GM18499 (cell line): ENCODE results near the gene ASTN2.

Experiments used
- ATAC-seq: cut with Tn5 transposase; IDR thresholded peaks from one replicate; pipeline ENCODE4 v1.9.1; 2021; ENCODE audit warnings: moderate number of reproducible peaks; ENCODE audit not compliant: insufficient read depth, unreplicated experiment

ASTN2 gene

DNA sequence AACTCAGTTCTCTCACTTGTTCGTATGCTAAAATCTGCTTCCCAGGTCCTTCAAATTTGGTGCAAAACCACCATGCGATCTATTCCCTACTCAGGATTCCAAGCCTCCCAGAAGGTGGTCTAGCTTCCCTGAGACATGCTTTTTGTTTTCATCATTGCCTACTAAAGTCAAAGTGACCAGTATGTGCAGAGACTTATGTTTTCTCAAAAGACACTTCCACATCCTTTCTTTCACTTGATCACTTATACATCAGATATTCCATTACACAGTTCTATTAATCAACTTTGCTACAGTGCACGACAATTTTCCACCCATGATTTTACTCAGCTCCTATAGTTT lies 1019.2 kb downstream of the ASTN2 start:
- ATAC-seq, result no peak

GRCh38 chr9:116394894-116395698 lies 1019.8 kb downstream of the ASTN2 start:
- ATAC-seq, result no peak

- no peak for ATAC-seq
Observed at GRCh38 chr9:116394070-116394469, 1020.8 kb downstream of the ASTN2 start.

DNA sequence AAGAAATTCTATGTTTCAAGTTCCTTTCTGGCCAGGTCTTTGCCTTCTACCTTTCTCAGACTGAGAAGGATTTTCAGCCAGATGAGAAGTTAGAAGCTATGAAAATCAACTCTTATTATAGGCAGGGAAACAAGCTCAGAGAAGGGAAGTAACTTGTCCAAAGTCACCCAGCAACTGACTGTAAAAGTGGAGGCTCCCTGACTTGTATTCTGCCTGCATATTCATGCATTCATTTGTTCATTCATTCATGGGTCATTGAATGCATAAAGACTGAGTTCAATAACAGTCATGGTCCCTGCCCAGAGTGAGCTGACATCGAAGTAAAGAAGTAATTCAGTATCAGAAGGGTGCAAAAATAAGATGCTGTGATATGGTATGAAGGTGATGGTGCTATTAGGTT lies 1021.7 kb downstream of the ASTN2 start:
- ATAC-seq, result no peak

DNA sequence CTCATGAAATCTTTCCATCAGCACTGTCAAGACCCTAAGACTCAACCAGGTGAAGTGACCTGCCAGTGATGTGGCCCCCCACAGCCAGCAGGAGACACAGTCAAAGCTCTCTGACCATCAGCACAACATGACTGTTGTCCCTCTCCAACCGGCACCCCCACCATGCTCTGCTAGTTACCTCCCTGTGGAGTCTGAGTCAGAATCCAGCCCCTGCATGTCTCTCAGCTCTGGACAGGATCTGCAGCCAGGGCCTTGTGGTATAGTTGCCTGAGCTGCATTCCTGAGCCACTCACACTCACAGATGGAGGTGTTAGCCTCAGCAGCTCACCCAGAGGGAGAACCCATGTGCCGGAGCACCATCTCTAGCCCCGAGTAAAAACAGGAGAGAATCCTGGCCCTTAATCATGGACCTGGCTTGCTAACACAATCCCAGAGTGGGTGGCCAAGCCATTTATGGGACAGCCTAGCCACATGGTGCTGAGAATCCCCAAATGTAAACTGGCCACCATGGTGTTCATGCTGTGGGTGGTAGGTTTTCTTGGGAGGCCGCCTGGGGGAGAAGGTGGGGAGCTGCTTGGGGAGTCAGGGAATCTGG lies 1023.5 kb downstream of the ASTN2 start:
- no peak for ATAC-seq

GRCh38 chr9:116390303-116391228 lies 1024.3 kb downstream of the ASTN2 start:
- peak; percentile 58 for ATAC-seq

- ATAC-seq, result no peak
Observed at GRCh38 chr9:116389541-116390302, 1025.1 kb downstream of the ASTN2 start.

DNA sequence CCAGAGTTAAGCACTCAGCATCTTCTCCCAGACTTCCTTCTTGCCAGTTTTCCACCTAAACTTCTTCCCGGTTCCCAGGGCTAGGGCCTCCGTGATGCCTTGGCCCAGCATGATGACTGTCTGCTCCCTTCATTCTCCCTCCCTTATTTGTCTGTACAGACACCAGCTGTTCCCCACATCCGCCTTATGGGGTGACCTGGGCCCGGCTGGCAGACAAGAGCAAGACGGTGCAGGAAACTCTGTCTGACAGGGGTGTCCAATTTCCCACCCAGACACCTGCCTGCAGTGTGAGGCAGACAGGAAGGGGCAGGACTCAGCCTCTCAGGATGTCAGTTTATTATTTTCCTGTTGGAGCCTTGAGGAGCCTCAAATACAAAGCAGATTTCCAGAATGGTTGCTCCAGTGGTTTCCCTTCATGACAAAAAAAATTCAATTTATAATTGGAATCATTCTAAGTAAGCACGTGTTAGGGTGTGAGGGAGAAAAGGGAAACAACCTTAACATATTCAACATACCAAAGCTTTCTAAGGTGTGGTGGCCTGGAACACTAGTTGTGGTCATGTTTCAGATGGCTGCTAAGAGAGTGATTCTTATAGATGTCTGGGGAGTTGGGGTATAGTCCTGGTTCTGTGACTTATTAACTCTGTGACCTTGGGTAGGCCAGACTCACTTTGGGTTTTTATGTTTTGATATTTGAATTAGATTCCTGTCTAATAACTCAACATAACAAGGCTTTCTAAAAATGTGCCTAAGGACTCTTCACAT lies 1026.7 kb downstream of the ASTN2 start:
- no peak for ATAC-seq

DNA sequence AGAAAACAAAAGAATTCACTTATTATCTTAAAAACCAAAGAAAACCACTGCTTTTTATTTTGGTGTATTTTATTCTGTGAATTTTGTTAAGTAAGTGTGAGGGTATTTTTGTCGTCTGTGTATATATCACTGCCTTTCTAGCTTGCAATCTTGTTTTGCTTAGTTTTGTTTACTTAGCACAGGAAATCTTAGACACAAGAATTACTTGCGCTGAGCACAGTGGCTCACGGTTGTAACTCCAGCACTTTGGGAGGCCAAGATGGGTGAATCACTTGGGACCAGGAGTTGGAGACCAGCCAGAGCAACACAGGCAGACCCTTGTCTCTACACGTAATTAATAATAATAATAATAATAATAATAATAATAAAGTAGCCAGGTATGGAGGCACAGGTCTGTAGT lies 1030.9 kb downstream of the ASTN2 start:
- ATAC-seq, result no peak

DNA sequence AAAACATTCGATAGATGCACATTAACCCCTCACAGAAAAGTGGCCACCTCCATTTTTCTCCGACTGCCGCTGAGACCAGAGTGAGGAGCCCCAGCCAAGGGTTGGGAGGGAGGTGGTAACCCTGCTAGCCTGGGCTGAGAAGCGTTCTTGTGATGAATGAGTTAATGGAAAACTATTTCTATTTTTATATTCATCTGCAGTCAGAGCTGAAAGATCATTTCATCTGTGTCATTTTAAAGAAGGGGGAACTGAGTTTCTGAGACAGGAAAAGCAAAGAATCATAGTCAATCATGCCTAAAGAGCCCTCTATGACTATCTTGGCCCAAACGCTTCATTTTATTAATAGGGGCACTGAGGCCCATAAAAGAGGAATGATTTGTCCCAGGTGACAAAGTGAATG lies 1031.7 kb downstream of the ASTN2 start:
- no peak for ATAC-seq

DNA sequence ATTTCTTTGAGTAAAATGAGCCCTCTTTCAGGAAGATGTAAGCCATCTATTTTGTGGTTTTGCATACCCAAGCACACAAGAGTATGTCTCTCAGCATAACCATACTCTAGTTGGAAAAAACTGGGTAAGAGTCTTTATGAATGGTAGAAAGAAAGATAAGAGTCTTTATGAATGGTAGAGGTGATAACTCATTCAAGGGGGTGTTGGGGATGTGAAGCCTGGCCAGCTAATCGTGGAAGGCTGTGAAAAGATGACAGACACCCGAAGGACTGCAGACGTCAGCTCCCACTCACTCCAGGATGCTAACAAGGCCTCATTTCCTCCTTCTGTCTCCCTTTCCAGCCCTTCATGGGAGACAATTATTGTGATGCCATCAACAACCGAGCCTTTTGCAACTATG lies 1032.8 kb downstream of the ASTN2 start:
- ATAC-seq, result no peak

- ATAC-seq, result no peak
Observed at GRCh38 chr9:116381350-116381749, 1033.5 kb downstream of the ASTN2 start.

DNA sequence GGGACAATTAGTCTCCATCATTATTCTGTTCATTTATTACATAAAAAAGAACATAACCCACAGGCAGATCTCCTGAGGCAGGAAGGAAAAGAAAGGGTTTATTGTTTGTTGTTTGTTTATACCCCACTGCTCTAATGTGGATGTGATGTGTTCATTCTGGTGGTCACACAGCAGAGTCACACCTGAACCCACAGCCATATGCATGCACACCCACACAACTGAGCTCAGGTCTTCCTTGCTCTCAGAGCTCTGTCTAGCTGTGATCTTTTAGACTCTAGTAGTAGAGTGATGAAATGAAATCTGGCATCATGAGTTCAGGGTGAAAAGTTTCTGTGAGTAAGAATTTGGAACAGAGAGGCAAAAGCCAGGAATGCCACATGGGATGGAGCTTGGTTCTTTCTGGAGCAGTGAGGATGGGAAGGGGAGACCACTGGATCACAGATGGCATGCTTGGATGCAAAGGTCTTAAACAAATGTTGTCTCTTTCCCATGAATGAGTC lies 1034.3 kb downstream of the ASTN2 start:
- ATAC-seq, result no peak

DNA sequence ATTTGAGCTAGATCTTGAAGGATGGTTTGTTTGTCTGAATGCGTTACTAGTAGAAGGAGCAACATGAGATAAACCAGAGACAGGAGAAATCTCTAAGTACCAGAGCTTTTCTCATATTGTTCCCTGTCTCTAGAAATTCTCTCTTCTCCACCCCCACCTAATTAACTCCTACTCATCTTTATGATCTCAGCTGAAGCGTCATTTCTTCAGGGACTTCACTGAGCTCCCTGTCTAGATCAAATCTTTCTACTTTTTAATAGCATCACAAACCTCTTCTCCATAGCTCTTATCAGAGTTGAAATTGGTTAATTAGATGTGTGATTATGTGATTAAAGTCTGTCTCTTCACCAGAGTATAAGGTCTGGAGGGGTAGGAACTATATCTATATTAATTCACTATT lies 1035.0 kb downstream of the ASTN2 start:
- no peak for ATAC-seq

GRCh38 chr9:116378873-116379272 lies 1036.0 kb downstream of the ASTN2 start:
- ATAC-seq, result no peak

DNA sequence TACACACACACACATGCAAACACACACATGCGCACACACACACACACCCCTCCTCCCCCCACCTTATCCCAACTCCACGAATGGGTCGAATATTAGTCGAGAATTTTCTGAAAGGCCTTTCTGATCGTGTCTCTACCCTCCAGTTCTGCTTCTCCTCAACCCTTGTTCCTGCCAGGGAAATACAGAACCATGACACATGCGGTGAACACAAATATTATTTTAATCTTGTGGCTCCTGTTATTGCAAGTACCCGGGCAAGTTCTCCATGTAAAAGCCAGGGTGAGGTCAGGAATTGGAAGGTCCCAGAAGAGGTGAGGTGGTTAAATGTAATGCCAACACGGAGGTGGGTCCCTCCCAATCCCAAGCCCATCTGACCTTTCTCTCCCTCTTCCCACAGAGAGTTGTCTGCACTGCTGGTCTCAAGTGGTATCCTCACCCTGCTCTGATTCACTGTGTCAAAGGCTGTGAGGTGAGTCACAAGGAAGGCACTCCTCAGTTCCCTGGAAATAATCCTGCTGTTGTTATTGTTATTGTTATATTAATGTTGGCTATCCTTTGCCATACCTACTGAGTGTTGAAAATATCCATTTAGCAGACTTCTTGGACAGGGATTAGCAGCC lies 1037.6 kb downstream of the ASTN2 start:
- no peak for ATAC-seq
